Fibroblast of the aortic adventitia (primary cell): ENCODE data around the gene TBC1D22A. TPM values are rescaled to one million over a fixed set of nuclear protein-coding genes. Genes with fewer than 3 reads are reported as not detected.

Experiments used
- DNase-seq: peaks from one replicate; pipeline ENCODE4 v3.0.0-alpha.2; 2010; ENCODE audit warnings: low read depth
- H3K4me3 ChIP-seq: 2 replicates; pipeline ENCODE4 v1.5.1; 2011; ENCODE audit warnings: low read depth, mild to moderate bottlenecking, control low read depth, low read length, moderate library complexity
- CTCF ChIP-seq: IDR thresholded peaks from 2 replicates; pipeline ENCODE4 v1.5.1; 2011; ENCODE audit warnings: mild to moderate bottlenecking, low read length, control low read depth, inconsistent platforms; ENCODE audit not compliant: insufficient read depth
- total RNA-seq: library from RNA; depleted of rRNA; stranded (reverse); fragments of >200 nt; gene quantifications from 2 replicates; pipeline ENCODE4 v1.2.3, GENCODE V29; 2012; ENCODE audit warnings: low replicate concordance

TBC1D22A gene
- total RNA-seq, 1 donor, result 13.8 TPM

GRCh38 chr22:46911346-46911745 lies 148.9 kb downstream of the TBC1D22A start:
- no peak for TF ChIP-seq CTCF
- H3K4me3 ChIP-seq, result no peak overlapping the region
- DNase-seq, result no peak

- TF ChIP-seq CTCF, result no peak
- H3K4me3 ChIP-seq, result no peak overlapping the region
- no peak for DNase-seq
Measured at GRCh38 chr22:46913351-46913750, 150.9 kb downstream of the TBC1D22A start.

- no peak overlapping the region for H3K4me3 ChIP-seq
- DNase-seq, result no peak
- TF ChIP-seq CTCF, result no peak
Measured at GRCh38 chr22:46914481-46914880, 152.0 kb downstream of the TBC1D22A start.

GRCh38 chr22:46914916-46915894 lies 152.8 kb downstream of the TBC1D22A start:
- H3K4me3 ChIP-seq, result no peak overlapping the region
- no peak for TF ChIP-seq CTCF
- no peak for DNase-seq

- DNase-seq, result no peak
- no peak overlapping the region for H3K4me3 ChIP-seq
- no peak for TF ChIP-seq CTCF
Measured at GRCh38 chr22:46915950-46916730, 153.7 kb downstream of the TBC1D22A start.

- no peak overlapping the region for H3K4me3 ChIP-seq
- no peak for TF ChIP-seq CTCF
- no peak for DNase-seq
Measured at GRCh38 chr22:46916886-46917770, 154.7 kb downstream of the TBC1D22A start.
